ENCODE results near the gene PTPRZ1. TPM values are rescaled to one million over a fixed set of nuclear protein-coding genes. Genes with fewer than 3 reads are reported as not detected.
A peak's percentile ranks its signal among the peaks of the same experiment; 100 is the strongest.

PTPRZ1 gene
- polyA plus RNA-seq (2013, experiment 1 of 2; ENCODE audit: insufficient read length) = 0.26 TPM
- polyA plus RNA-seq (2013, experiment 2 of 2; ENCODE audit: insufficient read length) = 2.4 TPM

GRCh38 chr7:121872831-121873288, at the start of gene PTPRZ1:
TSS of gene PTPRZ1 (plus strand) at chr7:121873161. CDS start at chr7:121873500, 339 bp downstream.
- peak; percentile 24 for DNase-seq

GRCh38 chr7:121824276-121824675, 48.7 kb upstream of the PTPRZ1 start:
- no peak for DNase-seq

GRCh38 chr7:121831351-121831750, 41.6 kb upstream of the PTPRZ1 start:
- no peak for DNase-seq

- DNase-seq = no peak
Observed at GRCh38 chr7:121831801-121832200, 41.2 kb upstream of the PTPRZ1 start.

- no peak for DNase-seq
Observed at GRCh38 chr7:121832347-121832746, 40.6 kb upstream of the PTPRZ1 start.

GRCh38 chr7:121833991-121834390, 39.0 kb upstream of the PTPRZ1 start:
- DNase-seq = no peak

- no peak for DNase-seq
Observed at GRCh38 chr7:121837462-121837861, 35.5 kb upstream of the PTPRZ1 start.

GRCh38 chr7:121847041-121847440, 25.9 kb upstream of the PTPRZ1 start:
- DNase-seq = no peak

- peak; percentile 7 for DNase-seq
Observed at GRCh38 chr7:121853307-121853706, 19.7 kb upstream of the PTPRZ1 start.

GRCh38 chr7:121860953-121861352, 12.0 kb upstream of the PTPRZ1 start:
- DNase-seq = no peak

GRCh38 chr7:121862591-121862990, 10.4 kb upstream of the PTPRZ1 start:
- DNase-seq = no peak

- DNase-seq = no peak
Observed at GRCh38 chr7:121871188-121871587, 1.8 kb upstream of the PTPRZ1 start.

- peak; percentile 14 for DNase-seq
Observed at GRCh38 chr7:121873289-121874194, 581 bp downstream of the PTPRZ1 start.

GRCh38 chr7:121874298-121874697, 1.3 kb downstream of the PTPRZ1 start:
- DNase-seq = no peak

GRCh38 chr7:121875203-121875602, 2.2 kb downstream of the PTPRZ1 start:
- DNase-seq = no peak

- no peak for DNase-seq
Observed at GRCh38 chr7:121876656-121877500, 3.9 kb downstream of the PTPRZ1 start.

- DNase-seq = no peak
Observed at GRCh38 chr7:121878918-121879464, 6.0 kb downstream of the PTPRZ1 start.

GRCh38 chr7:121879544-121879943, 6.6 kb downstream of the PTPRZ1 start:
- DNase-seq = no peak

GRCh38 chr7:121882731-121883130, 9.8 kb downstream of the PTPRZ1 start:
- DNase-seq = no peak

GRCh38 chr7:121885166-121885920, 12.4 kb downstream of the PTPRZ1 start:
- no peak for DNase-seq

- no peak for DNase-seq
Observed at GRCh38 chr7:121887634-121888033, 14.7 kb downstream of the PTPRZ1 start.

- no peak for DNase-seq
Observed at GRCh38 chr7:121890833-121891232, 17.9 kb downstream of the PTPRZ1 start.
